Vagina (tissue), 2 donors: ENCODE data around the gene INTS3. TPM values are rescaled to one million over a fixed set of nuclear protein-coding genes. Genes with fewer than 3 reads are reported as not detected.

Experiments
- DNase-seq, 2 donors: peaks; one replicate each; pipeline ENCODE4 v3.0.0-alpha.2; 2017; ENCODE audit errors: extremely low spot score in 2 of 2
- H3K27ac ChIP-seq: fragments of 200-600 bp; sonication (generic); one replicate; pipeline ENCODE4 v1.5.1; 2019
- H3K27me3 ChIP-seq: fragments of 200-600 bp; sonication (generic); one replicate; pipeline ENCODE4 v1.5.1; 2019
- H3K36me3 ChIP-seq, 2 donors: fragments of 200-600 bp; sonication (generic); one replicate each; pipeline ENCODE4 v1.5.1; 2017 to 2019
- H3K4me1 ChIP-seq: fragments of 200-600 bp; sonication (generic); one replicate; pipeline ENCODE4 v1.5.1; 2019
- H3K4me3 ChIP-seq, 2 donors: fragments of 200-600 bp; sonication (generic); 1 replicate in 1 of 2; 2 replicates in 1 of 2; pipeline ENCODE4 v1.5.1; 2016 to 2019
- H3K9me3 ChIP-seq: fragments of 200-600 bp; sonication (generic); one replicate; pipeline ENCODE4 v1.5.1; 2019
- CTCF ChIP-seq, 3 experiments: fragments of 450-650 bp in 2 of 3; fragments of 200-600 bp in 1 of 3; sonication (generic) in 1 of 3; IDR thresholded peaks; one replicate each; pipeline ENCODE4 v1.5.1; 2017 to 2019; ENCODE audit warnings: antibody characterized with exemption in 3 of 3, mild to moderate bottlenecking in 2 of 3, moderate library complexity in 2 of 3
- POLR2A ChIP-seq, 2 donors: fragments of 450-650 bp; IDR thresholded peaks; one replicate each; pipeline ENCODE4 v1.6.1; 2017; ENCODE audit warnings: antibody characterized with exemption in 2 of 2, mild to moderate bottlenecking in 2 of 2, moderate library complexity in 2 of 2
- POLR2AphosphoS5 ChIP-seq, 2 donors: sonication (generic); formaldehyde crosslinking; IDR thresholded peaks; one replicate each; pipeline ENCODE4 v1.9.0; 2017; ENCODE audit warnings: antibody characterized with exemption in 2 of 2, mild to moderate bottlenecking in 2 of 2, low read depth in 1 of 2; ENCODE audit not compliant: insufficient read depth in 1 of 2
- intact Hi-C: fragments of 100-400 bp; cut with DNase I; formaldehyde crosslinking; loops from one replicate; pipeline ENCODE4 v1.15.1; 2023
- total RNA-seq: library from RNA; depleted of rRNA; stranded (reverse); fragments of >200 nt; gene quantifications from one replicate; pipeline ENCODE4 v1.2.3, GENCODE V29; 2016

INTS3 gene
- total RNA-seq, 1 donor from 2014 or later, result 45.9 TPM

- H3K36me3 ChIP-seq, result no peaks in the 10 kb centered on the region
- no peaks in the 10 kb centered on the region for H3K4me1 ChIP-seq
- no peak overlapping the region for H3K27ac ChIP-seq
- intact Hi-C loops, result no loop called here
- H3K27me3 ChIP-seq, result no peaks in the 10 kb centered on the region
- H3K4me3 ChIP-seq, result no peak overlapping the region
- TF ChIP-seq CTCF (IDR thresholded peaks at IDR 0.05), result no peak
- TF ChIP-seq POLR2AphosphoS5 (IDR thresholded peaks at IDR 0.05; ENCODE audit: insufficient read depth in 1 of 2, low read depth in 1 of 2), result no peak
- TF ChIP-seq POLR2A (IDR thresholded peaks at IDR 0.05), result no peak
- DNase-seq, result no peak
- no peaks in the 10 kb centered on the region for H3K9me3 ChIP-seq
Observed at GRCh38 chr1:153687346-153688125, 40.3 kb upstream of the INTS3 start.

GRCh38 chr1:153688276-153688675, 39.6 kb upstream of the INTS3 start:
- Histone ChIP-seq H3K9me3 (no peaks in the 10 kb centered on the region), H3K4me3 (no peak overlapping the region), H3K36me3 (no peaks in the 10 kb centered on the region), H3K27me3 (no peaks in the 10 kb centered on the region), H3K4me1 (no peaks in the 10 kb centered on the region), H3K27ac (no peak overlapping the region)
- DNase-seq, result no peak
- TF ChIP-seq POLR2AphosphoS5 (IDR thresholded peaks at IDR 0.05; ENCODE audit: insufficient read depth in 1 of 2, low read depth in 1 of 2) (no peak), CTCF (IDR thresholded peaks at IDR 0.05) (no peak)
- intact Hi-C loops, result no loop called here

GRCh38 chr1:153688736-153689328, 39.0 kb upstream of the INTS3 start:
- no peak for TF ChIP-seq POLR2AphosphoS5 (IDR thresholded peaks at IDR 0.05; ENCODE audit: insufficient read depth in 1 of 2, low read depth in 1 of 2)
- no peak for TF ChIP-seq POLR2A (IDR thresholded peaks at IDR 0.05)
- TF ChIP-seq CTCF (IDR thresholded peaks at IDR 0.05), result no peak
- DNase-seq, result no peak
- Histone ChIP-seq H3K36me3 (no peaks in the 10 kb centered on the region), H3K27ac (no peak overlapping the region), H3K27me3 (no peaks in the 10 kb centered on the region), H3K4me3 (no peak overlapping the region), H3K9me3 (no peaks in the 10 kb centered on the region), H3K4me1 (no peaks in the 10 kb centered on the region)
- intact Hi-C loops, result no loop called here

- TF ChIP-seq POLR2AphosphoS5 (IDR thresholded peaks at IDR 0.05; ENCODE audit: insufficient read depth in 1 of 2, low read depth in 1 of 2) (no peak), CTCF (IDR thresholded peaks at IDR 0.05) (no peak), POLR2A (IDR thresholded peaks at IDR 0.05) (no peak)
- intact Hi-C loops, result no loop called here
- no peaks in the 10 kb centered on the region for H3K36me3 ChIP-seq
- H3K4me1 ChIP-seq, result peaks cover 17% of the 10 kb centered on the region
- no peak overlapping the region for H3K4me3 ChIP-seq
- no peak for DNase-seq
- H3K27ac ChIP-seq, result no peak overlapping the region
- H3K9me3 ChIP-seq, result no peaks in the 10 kb centered on the region
- no peaks in the 10 kb centered on the region for H3K27me3 ChIP-seq
Observed at GRCh38 chr1:153693466-153693865, 34.4 kb upstream of the INTS3 start.

GRCh38 chr1:153696741-153697140, 31.1 kb upstream of the INTS3 start:
- H3K4me1 ChIP-seq, result peaks cover 24% of the 10 kb centered on the region
- H3K27ac ChIP-seq, result peak overlapping the region; percentile 88
- no peak for TF ChIP-seq POLR2A (IDR thresholded peaks at IDR 0.05)
- no peak for TF ChIP-seq POLR2AphosphoS5 (IDR thresholded peaks at IDR 0.05; ENCODE audit: insufficient read depth in 1 of 2, low read depth in 1 of 2)
- TF ChIP-seq CTCF (IDR thresholded peaks at IDR 0.05), result no peak
- H3K36me3 ChIP-seq, result no peaks in the 10 kb centered on the region
- H3K9me3 ChIP-seq, result no peaks in the 10 kb centered on the region
- no peaks in the 10 kb centered on the region for H3K27me3 ChIP-seq
- intact Hi-C loops, result no loop called here
- no peak for DNase-seq
- no peak overlapping the region for H3K4me3 ChIP-seq
